Right lobe of liver (tissue), 6 donors: Measurements from ENCODE around the gene PGAP3. TPM values are rescaled to one million over a fixed set of nuclear protein-coding genes. Genes with fewer than 3 reads are reported as not detected.
A peak's percentile ranks its signal among the peaks of the same experiment; 100 is the strongest.

Experiments
- ATAC-seq, 4 donors: fragments of 200-7000 bp; cut with Tn5 transposase; one replicate each; pipeline ENCODE4 v1.9.1; 2020; ENCODE audit warnings: mild to moderate bottlenecking in 4 of 4, moderate library complexity in 4 of 4
- DNase-seq, 3 donors: peaks; one replicate each; pipeline ENCODE4 v3.0.0-alpha.2; 2020
- H3K27ac ChIP-seq, 3 donors: fragments of 200-600 bp; one replicate each; pipeline ENCODE4 v1.8.0; 2022
- H3K27me3 ChIP-seq, 2 donors: fragments of 200-600 bp; one replicate each; pipeline ENCODE4 v1.8.0; 2022
- H3K36me3 ChIP-seq, 4 donors: fragments of 200-600 bp; sonication (generic) in 1 of 4; one replicate each; pipeline versions ENCODE4 v1.5.1 to v1.8.0; 2017 to 2022; ENCODE audit warnings: control low read depth in 1 of 4
- H3K4me1 ChIP-seq, 4 donors: fragments of 200-600 bp; sonication (generic) in 1 of 4; one replicate each; pipeline versions ENCODE4 v1.5.1 to v1.8.0; 2017 to 2022; ENCODE audit warnings: control low read depth in 1 of 4
- H3K4me3 ChIP-seq, 3 donors: fragments of 200-600 bp; one replicate each; pipeline ENCODE4 v1.8.0; 2022
- H3K9me3 ChIP-seq, 4 donors: fragments of 200-600 bp; sonication (generic) in 1 of 4; one replicate each; pipeline versions ENCODE4 v1.5.1 to v1.8.0; 2017 to 2022; ENCODE audit warnings: control low read depth in 1 of 4
- POLR2A ChIP-seq: fragments of 450-650 bp; IDR thresholded peaks from one replicate; pipeline ENCODE4 v1.6.1; 2017; ENCODE audit warnings: antibody characterized with exemption, mild to moderate bottlenecking
- WGBS: methylation state at CpG from one replicate; pipeline ENCODE4 v1.1.6; 2018; ENCODE audit warnings: low coverage, low lambda C conversion rate; ENCODE audit not compliant: insufficient coverage; ENCODE audit errors: missing lambda C conversion rate; 5-methylcytosine and 5-hydroxymethylcytosine counted together
- intact Hi-C, 2 donors: fragments of 100-400 bp; cut with DNase I; formaldehyde crosslinking; loops; one replicate each; pipeline versions ENCODE4 v1.11.2 to v1.14.1; 2022
- total RNA-seq, 6 experiments: library from RNA; depleted of rRNA in 2 of 6; stranded (reverse); fragments of >200 nt in 2 of 6; fragmentation: NEBNext Ultra II Directional in 3 of 6; extraction: Animal tissue kit (Norgen Biotek cat#: 25700) in 3 of 6; gene quantifications; one replicate each; pipeline versions ENCODE4 v1.1.0 to v1.2.4, GENCODE V29; 2016 to 2023
- TF ChIP-seq, protein P1 (sequence below), 4 donors: fragments of 200-600 bp in 3 of 4; fragments of 450-650 bp in 1 of 4; IDR thresholded peaks; one replicate each; pipeline versions ENCODE4 v1.5.1 to v1.8.0; 2016 to 2022; ENCODE audit warnings: antibody characterized with exemption in 4 of 4, mild to moderate bottlenecking in 2 of 4
- donor health status: DM: no; HTN: yes; CAD: no.
- donor health status: DM: no; HTN: no; CAD: no.
- donor health status: DM: no; HTN: no; CAD: no.
- donor health status: DM: no; HTN: yes; CAD: no.
- donor health status: DM: no; HTN: yes; CAD: no.

PGAP3 gene
- total RNA-seq, 6 experiments from 2014 or later = 9.7 to 25.7 (median 18.3) TPM

DNA sequence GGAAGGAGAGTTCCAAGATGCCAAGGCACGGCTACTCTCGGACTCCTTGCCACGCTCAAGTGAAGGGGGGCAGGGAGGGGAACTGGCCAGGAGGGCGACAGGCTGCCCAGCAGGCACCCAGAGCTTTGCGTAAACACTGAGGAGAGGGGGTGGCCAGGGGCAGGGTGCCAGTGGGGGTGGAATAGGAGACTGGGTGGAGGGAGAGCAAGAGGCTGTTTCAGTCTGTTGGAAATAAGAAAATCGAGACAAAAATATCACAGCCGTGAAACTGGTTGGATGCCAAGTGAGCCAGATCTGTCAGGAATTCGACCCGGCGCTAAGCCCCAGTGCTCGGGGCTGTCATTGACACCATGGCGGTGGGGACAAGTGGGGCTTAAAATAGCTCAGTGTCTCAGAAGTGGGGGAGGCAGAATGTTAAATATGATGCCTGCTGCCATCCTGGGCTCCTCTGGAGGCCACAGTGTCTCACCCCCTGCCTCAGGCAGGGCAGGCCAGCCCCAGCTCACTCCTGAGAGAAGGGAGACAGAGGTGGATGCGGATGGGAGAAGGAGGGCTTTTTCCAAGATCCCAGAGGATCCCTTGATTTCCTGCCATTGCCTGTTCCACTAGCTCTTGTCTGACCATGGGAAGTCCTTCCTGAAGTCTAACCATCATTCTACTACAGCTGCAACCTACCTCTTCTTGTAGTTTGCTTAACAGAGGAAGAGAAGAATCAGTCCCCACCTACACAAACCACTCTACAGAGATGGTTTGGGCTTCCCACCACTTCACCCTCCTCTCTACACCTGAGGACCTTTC is 10.1 kb downstream of the PGAP3 start:
- no peaks in the 10 kb centered on the region for H3K27me3 ChIP-seq
- intact Hi-C loops = loop anchor here in 1 of 2 donors (10.0 kb wide), 1 partner anchor 53 kb away; the partner anchor contains the start of gene PPP1R1B
- no peaks in the 10 kb centered on the region for H3K4me1 ChIP-seq
- no peak overlapping the region for H3K27ac ChIP-seq
- H3K36me3 ChIP-seq = no peaks in the 10 kb centered on the region
- TF ChIP-seq, protein P1, sequence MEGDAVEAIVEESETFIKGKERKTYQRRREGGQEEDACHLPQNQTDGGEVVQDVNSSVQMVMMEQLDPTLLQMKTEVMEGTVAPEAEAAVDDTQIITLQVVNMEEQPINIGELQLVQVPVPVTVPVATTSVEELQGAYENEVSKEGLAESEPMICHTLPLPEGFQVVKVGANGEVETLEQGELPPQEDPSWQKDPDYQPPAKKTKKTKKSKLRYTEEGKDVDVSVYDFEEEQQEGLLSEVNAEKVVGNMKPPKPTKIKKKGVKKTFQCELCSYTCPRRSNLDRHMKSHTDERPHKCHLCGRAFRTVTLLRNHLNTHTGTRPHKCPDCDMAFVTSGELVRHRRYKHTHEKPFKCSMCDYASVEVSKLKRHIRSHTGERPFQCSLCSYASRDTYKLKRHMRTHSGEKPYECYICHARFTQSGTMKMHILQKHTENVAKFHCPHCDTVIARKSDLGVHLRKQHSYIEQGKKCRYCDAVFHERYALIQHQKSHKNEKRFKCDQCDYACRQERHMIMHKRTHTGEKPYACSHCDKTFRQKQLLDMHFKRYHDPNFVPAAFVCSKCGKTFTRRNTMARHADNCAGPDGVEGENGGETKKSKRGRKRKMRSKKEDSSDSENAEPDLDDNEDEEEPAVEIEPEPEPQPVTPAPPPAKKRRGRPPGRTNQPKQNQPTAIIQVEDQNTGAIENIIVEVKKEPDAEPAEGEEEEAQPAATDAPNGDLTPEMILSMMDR (IDR thresholded peaks at IDR 0.05) = no peak
- no peak for TF ChIP-seq POLR2A
- H3K9me3 ChIP-seq = no peaks in the 10 kb centered on the region
- ATAC-seq = no peak
- DNase-seq = peak in 2 of 3 donors; percentile 15 to 29
- no peak overlapping the region for H3K4me3 ChIP-seq
- WGBS = 58% methylated on average over 7 of the region's 13 CpGs

DNA sequence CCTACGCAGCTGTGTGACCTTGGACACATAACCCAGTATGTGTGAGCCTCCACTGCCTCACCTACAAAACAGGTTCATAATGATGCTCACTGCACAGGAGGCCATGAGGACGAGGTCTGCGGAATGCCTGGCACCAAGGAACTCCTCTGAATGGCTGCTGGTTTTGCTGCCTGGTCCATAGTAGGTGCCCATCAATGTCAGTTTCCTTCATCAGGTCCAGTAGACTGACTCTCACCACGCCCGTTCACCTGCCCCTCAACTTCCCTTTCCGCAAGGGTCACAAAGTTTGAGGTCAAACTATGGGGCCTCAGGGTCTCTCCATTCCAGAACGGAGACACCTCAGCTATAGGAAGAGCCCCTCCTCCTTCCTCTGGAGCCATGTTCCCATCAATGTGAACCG is 10.8 kb downstream of the PGAP3 start:
- Histone ChIP-seq H3K4me1 (no peaks in the 10 kb centered on the region), H3K9me3 (no peaks in the 10 kb centered on the region), H3K4me3 (no peak overlapping the region), H3K27me3 (no peaks in the 10 kb centered on the region), H3K27ac (no peak overlapping the region), H3K36me3 (no peaks in the 10 kb centered on the region)
- ATAC-seq (no peak), DNase-seq (peak in 1 of 3 donors; percentile 24)
- WGBS = 75% methylated on average over 5 of the region's 8 CpGs
- intact Hi-C loops = loop anchor here in 1 of 2 donors (10.0 kb wide), 1 partner anchor 52 kb away; the partner anchor contains the start of gene PPP1R1B
- TF ChIP-seq, protein P1 (IDR thresholded peaks at IDR 0.05) = no peak
- TF ChIP-seq POLR2A = no peak

DNA sequence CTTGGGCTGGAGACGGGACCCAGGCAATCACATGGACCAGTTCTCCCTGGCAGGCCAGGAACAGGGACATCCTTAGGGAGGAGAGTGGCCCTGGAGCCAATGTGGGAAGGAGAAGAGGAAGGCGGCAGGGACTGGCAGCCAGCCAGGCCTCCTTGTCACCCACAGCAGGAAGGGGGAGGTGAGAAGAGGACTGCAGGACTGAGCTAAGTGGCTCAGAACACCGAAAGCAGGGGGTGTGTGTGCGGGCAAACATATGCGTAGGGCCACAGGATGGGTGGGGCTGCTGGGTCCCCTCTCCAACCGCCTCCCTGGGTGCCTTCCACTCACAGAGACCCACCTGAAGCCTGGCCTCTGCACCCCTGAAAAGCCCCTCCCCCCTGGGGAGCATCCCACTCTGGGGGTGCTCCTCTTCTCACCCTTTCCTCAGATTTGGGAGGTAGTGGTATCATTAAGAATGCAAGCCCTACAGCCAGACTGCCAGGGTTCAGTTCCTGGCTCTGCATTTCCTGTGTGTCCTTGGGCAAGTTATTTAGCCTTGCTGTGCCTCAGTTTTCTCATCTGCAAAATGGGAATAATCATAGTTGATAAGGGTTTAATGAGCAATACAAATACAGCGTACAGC is 11.5 kb downstream of the PGAP3 start:
- Histone ChIP-seq H3K36me3 (no peaks in the 10 kb centered on the region), H3K9me3 (no peaks in the 10 kb centered on the region), H3K4me1 (no peaks in the 10 kb centered on the region), H3K4me3 (no peak overlapping the region), H3K27me3 (no peaks in the 10 kb centered on the region), H3K27ac (no peak overlapping the region)
- ATAC-seq = peak; percentile 7 to 32 (median 18)
- WGBS = 78% methylated on average over 2 of the region's 7 CpGs
- peak in 1 of 3 donors; percentile 59 for DNase-seq
- no peak for TF ChIP-seq POLR2A
- TF ChIP-seq, protein P1 (IDR thresholded peaks at IDR 0.05) = no peak
- intact Hi-C loops = loop anchor here in 1 of 2 donors (10.0 kb wide), 1 partner anchor 52 kb away; the partner anchor contains the start of gene PPP1R1B

DNA sequence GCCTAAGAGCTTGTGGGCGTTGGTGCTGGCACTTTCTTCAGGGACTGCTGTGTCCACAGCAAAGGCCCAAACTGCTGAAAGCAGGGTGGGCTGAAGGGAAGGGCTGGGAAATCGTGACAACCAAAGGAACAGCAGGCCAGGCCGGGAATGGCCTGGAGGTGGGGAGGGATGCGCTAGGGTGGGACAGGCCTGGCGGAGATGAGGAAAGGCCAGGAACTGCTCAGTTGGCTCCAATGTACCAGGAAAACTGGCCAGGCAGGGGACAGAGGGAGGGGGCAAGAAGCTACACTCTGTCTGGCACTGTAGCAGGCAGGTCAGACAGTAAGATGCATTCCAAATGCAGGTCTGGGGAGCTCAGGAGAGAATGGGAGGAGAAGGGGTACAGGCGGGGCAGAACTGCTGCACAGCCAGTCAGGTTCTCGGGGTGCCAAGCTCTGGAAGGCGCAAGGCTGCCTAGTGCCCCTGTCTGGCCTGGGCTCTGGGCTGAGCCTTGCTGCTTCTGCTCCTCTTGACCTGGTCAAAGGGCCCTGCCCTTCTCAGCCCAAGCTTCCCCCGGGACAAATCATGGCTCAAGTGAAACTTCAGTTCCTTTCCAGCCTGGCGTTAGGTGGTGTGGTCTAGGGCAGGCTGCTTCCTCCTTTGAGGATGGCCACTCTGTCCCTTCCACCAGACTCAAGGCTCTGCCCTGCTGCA is 12.3 kb downstream of the PGAP3 start:
- DNase-seq (peak in 2 of 3 donors; percentile 9 to 35), ATAC-seq (peak in 1 of 4 donors; percentile 5)
- WGBS = 78% methylated on average over 7 of the region's 10 CpGs
- Histone ChIP-seq H3K4me1 (no peaks in the 10 kb centered on the region), H3K36me3 (no peaks in the 10 kb centered on the region), H3K27me3 (no peaks in the 10 kb centered on the region), H3K27ac (no peak overlapping the region), H3K9me3 (no peaks in the 10 kb centered on the region), H3K4me3 (no peak overlapping the region)
- TF ChIP-seq, protein P1 (IDR thresholded peaks at IDR 0.05) = no peak
- TF ChIP-seq POLR2A = no peak
- intact Hi-C loops = loop anchor here in 1 of 2 donors (10.0 kb wide), 1 partner anchor 51 kb away; the partner anchor contains the start of gene PPP1R1B
